Activated naive CD8-positive, alpha-beta T cell treated with anti-CD3 and anti-CD28 coated beads, Interleukin-2, amount 50 U/mL, for 16 hours (primary cell): ENCODE measurements around the gene WLS.
"Not testable (repeated sequence)": the region's sequence is repeated elsewhere in the genome, so short reads cannot be mapped to it uniquely, and the experiment has no call there.

ENCODE experiments used
- DNase-seq: peaks from one replicate; pipeline ENCODE4 v3.0.0-alpha.2; 2020; ENCODE audit warnings: low read depth, low spot score

The WLS gene

DNA sequence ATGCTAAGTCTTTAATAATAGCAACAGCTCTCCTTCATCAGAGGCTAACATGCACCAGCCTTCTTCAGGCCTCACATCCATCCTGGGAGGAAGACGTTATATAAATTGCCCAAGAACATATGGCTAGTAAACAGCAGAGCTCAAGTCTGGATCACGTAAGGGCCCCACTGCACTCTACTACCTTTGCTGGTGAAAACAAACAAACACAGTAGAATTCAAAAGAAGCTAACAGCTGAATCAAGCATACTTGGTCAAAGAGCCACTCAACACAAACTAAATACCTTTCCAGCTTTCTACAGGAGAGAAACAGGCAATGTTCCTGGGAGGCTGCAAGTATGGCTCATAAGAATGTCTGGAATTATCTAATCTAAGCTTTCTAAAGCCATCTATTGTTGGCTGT, 66.0 kb downstream of the WLS start:
- DNase-seq: no peak

DNA sequence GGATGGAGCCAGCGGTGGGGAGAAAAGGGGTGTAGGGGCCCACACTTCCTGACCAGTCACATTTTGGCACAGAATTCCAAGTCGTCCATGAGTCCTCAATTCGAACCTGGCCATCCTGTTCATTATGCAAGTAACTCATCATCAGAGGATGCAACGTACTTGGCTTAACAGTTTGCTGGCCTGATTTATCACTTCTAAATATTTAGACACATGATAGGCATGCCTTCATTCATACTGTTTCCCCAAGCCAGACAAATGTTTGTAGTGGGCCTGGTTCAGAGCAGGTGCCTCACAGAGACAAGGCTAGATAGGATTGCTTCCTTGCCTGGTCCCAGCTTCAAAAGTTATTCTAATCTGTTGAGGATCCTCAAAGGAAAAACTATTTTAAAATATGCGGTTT, 66.7 kb downstream of the WLS start:
- DNase-seq: no peak

DNA sequence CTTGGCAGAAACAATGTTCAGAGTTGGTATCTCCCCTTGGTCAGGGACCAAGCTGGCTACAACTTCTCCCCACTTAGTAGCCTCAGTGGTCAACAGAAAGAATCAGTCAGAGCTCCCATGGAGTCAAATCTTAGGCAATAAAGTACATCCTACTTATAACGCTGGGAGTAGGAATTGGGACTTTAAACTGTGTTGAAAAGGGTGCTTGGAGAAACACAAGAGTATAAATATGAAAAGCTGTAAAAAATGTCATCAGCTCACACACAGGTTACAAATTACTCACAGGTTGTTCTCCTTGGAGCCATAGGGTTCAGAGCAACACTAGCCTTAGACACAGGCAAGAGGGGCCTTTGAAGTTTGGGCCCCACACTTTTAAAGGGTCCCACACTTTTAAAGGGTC, 67.4 kb downstream of the WLS start:
- no peak for DNase-seq

DNA sequence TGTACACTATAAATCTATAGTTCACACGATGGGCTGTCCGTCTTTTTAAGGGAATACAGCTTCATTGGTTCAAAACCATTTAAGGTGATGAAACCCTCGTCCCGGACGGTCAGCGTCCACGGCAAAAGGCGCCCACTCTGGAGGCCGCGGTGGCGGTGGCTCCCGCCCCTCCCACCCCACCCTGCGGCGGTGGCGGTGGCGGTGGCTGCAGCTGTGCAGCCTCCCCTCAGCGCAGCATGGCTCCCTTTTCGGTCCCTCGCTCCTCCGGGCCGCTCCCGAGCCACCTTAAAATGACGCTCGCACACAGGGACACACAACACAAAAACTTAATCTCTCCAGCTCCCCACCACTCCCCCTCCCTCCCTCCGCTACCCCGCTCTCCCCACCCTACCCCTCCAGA, 69.1 kb downstream of the WLS start:
- DNase-seq: no peak

DNA sequence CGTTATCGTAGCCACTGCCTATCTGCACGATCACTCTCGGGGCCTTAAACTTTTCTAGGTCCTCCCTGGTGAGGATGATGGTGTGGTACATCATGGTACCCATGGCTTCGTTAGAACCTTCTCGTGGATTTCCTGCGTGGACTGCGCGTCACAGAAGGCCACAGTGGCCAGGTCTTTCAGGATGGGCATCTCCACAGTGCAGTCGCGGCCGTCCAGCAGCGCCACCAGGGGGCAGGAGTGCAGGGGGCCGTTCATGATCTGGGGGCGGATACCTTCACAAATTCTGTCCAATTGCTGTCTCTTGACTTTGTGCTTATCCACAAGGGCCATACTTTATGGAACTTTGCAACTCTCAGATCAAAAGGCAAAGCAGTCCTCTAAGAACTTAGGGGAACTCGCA, 69.6 kb downstream of the WLS start:
- DNase-seq: no peak

DNA sequence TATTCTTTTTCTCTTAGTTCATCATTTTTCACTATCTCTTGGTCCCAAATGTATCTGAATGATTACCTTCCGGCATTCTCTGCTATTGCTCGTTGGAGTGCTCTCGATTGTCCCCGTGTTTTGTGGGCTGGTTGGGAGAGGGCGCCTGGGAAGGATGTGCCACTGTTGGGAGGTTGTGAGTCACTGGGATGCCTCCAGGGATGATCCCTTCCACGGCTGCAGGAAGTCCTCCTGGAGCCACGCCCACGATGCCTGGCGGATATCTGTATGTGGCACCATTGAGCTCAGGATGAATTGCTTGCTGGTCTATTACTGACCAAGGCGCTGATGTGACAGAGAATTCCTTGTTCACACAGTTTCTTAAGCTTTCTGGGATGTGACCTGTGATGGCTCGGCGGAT, 70.7 kb downstream of the WLS start:
- not testable (repeated sequence) for DNase-seq

DNA sequence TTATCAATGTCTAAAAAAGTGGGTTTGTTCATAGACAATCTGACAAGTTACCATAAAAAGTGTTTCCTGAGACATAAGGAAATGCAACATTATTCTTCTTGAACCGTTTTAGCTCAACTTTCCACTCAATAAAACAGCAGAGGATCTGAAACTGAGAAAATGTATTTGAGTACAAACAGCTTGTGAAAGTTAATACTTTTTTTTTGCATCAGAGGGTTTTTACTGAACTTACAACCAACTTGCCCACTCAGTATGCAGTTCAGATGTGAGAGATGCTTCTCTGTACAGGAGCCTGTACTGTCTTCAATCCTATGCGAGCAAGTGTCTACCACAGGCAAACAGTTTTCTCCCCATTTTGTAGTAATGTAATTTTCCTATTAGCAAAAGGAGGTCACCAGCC, 71.4 kb downstream of the WLS start:
- DNase-seq: not testable (repeated sequence)

DNA sequence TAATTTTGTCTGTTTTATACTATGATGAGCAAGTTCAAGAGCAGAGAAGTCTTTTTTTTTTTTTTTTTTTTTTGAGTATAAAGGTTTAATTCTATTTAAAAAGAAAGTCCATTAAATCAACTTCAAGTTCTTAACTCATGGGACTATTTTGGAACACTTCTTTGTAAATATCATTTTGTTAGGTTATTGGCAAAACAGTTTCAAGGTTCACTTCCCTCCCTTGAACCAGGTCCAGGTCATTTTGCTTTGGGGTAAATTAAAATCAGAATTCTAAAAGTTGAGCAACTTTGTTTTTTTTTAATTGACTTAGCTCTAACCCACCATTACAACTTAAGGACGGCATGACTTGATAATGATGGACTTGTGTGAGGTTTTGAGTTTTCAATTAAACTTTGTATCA, 72.3 kb downstream of the WLS start:
- DNase-seq: no peak

DNA sequence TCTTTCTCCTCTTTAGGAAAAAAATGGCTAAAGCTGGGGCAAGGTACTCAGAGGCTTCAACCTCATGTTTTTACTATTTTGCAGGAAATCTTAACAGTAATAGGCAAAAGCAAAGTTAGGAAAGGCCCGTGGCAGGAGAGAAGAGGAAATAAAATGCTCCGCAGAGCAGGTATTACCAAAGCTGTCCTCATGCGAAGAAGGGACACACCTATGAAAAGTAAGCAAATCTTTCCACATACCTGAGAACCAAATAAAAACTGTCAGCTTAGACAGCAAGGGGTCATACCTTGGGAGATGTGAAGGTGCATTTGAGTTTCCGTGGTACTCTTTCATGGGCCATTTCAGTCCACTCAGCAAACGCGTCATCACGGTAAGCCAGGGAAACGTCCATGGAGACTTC, 73.5 kb downstream of the WLS start:
- DNase-seq: no peak

DNA sequence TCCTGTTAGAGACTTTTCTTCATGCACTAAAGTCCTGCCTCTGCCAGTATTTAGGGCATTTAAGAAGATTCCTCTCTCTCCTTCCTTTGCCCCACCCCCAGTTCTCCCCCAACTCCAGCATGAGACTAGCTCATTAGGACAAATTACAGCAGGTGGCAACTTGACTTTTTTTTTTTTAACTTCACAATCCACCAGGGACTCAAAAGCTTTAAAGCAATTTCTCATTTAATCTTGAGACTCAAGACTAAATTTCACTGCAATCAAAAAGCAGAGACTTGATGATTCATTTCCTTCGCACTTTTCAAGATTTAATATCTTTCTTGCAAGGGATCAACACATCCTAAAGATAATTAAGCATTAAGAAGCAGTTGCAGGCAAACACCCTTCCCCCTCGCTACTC, 74.9 kb downstream of the WLS start:
- no peak for DNase-seq

DNA sequence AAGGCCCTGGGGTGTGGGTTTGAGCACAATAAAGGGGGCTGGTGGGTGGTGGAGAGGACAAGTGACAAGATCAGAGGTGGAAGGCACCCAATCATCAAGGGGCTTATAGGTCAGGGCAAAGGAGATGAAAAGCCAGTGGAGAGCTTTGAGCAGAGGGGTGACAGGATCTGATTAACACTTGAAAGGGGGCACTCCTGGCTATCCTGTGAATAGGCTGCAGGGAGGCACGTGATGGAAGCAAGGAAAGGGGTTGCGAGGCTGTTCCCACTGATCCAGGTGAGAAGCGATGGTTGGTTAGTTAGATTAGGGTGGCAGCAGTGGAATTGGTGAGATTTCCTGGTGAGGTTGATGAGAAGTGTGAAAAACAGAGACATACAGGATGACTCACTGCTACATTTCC, 80.6 kb downstream of the WLS start:
- DNase-seq: no peak

DNA sequence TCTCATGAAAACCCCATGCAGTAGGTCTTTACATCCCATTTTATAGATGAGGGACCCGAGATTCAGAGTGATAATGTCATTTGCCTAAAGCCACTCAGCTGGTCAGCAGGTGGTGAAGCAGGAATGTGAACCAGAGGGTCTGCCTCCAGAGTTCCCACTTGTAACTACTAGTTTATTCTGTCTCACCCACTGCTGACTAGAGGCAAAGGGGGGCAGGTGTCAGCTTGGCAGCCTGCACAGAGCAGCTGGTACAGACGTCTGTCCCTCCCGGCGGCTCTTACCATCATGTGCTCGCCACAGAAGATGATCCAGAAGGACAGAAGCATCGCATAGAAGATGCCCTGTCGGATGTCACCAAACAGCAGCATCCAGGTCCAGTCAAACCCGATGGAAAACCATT, 82.4 kb downstream of the WLS start:
- DNase-seq: no peak

DNA sequence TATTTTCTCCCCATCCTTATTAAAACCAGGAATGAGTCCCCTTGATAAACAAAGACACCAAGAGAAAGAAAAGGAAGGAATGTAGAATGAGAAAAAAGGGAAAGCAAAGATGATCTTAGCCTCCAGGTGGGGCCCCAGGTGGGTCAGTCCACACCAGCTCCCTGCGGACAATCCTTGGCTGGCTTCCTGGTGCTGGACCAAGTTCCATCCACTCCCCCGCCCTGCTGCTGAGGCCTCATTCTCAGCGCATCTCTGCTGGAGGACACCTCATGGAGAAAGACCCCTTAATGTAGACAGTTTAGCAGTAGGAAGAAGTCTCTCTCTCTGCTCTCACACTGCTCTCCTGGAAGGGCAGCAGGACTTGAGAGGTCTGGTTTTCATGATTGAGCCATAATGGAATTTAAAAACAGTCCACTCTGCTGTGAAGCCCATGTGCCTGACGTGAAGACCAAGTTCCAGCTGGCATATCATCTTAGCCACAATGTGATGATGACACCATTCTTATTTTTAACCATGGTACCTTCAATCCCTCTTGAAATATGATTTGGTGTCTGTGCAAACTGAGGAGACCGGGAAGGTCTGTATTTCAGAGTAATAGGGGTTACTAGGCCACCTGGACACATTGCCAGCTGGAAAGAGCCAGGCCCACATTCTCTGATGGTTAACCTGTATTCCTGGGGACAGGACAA, 83.1 kb downstream of the WLS start:
- DNase-seq: no peak

DNA sequence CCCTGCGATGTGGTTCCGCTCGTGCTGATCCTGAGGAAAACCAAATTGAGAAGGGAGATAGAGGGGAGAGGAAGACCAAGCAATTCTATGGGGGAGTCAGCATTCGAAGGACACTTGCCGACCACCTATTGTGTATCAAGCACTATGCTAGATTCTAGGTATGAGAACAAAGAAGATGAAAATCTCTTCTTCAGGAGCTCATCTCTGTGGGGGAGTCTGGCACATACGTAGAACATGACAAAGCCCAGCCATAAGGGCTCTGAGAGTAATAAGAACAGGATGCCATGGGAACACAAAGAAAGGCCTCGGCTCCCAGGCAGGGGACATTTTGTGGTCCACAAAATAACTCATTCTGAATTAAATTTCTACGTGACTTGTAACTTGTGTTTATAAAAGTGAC, 83.7 kb downstream of the WLS start:
- no peak for DNase-seq

DNA sequence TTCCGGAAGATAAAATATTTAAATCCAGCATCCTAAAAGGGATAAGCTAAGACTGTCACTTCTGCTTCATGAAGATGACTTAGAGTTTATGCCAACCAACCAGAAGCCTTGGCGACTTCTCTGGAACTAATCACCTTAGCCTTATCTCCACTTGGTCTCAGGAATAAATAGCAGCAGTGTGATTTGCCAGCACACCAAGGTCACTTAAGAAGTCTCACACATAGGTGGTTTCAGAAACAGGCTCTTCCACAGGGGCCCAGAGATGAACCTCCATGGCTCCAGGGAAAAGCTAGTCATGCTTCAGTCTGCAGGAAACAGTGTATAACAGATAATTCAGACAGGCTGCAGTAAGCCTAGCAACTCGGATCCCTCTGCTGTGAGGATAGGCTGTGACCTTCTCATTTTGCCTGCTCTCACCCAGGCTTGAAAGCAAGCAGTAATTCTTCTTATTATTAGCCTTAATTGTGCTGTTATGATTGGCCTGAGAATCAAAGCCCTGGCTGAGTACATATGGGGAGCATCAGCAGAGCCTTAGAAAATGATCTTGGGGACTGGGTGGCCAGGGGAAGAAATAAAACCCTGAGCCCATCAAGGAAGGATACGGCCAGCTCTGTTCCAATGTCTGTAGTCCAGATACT, 84.7 kb downstream of the WLS start:
- no peak for DNase-seq

DNA sequence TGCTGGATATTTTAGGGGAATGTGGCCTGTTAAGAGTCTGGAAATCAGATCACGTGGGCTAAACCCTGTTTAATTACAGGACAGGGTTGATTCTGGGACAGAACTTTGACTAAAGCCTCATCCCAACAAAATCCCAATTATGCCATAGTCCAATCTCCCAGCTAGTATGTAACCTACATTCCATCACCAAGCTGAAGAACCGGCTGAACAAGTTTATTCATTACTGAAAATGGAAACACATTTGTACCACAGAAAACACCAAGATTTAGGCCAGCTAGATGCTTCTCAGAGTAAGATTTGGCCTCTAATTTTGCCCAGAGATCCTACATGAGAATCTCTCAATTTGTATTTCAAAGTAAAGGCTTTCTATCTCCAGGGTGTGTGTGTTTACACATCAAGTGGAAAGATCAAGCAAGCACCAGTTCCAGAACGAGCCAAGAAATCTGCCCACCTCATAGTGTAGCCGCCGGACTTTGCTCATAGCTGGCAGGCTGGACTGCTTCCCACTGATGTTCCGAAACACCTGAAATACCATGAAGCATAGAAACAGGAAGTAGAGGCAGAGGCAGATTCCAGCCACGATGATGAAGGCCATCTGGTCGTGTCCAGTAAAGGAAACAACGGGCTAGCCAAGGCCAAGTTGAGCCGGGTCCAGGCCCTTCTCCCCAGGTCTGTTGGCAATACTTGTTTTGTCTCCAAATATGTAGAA, 86.8 kb downstream of the WLS start:
- no peak for DNase-seq

DNA sequence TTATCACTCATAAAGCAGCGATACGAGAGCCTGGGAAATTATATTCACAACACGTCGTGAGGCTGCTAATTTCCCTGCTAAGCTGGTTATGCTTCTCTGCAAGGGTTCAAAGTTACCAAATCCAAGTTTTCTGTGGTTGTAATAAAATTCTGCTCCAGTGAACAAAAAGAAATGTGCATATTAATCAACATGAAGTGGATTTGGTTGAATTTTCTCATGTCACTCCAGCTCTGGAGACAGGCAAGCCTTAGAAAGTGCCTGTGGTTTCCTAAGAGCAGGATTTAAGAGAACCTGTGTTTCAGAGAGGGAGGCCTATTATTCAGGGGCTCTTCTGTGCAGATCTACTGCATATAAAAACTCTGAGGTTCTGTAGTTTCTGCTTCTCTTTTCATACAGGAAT, 87.5 kb downstream of the WLS start:
- no peak for DNase-seq

DNA sequence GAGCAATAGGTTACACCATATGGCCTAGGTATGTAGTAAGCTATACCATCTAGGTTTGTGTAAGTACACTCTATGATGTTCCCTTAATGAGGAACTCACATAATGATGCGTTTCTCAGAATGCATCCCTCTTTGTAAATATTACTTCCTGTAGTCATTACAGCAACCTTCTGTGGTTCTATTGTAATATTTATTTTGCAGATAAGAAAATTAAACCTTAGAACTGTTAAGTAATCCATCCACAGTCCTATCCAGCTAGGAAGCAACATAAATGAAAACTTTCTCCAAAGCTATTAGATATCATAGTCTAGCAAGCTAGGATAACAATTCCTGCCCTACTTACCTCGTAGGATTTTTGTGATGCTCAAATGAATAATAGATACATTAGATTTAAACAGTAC, 88.7 kb downstream of the WLS start:
- no peak for DNase-seq

DNA sequence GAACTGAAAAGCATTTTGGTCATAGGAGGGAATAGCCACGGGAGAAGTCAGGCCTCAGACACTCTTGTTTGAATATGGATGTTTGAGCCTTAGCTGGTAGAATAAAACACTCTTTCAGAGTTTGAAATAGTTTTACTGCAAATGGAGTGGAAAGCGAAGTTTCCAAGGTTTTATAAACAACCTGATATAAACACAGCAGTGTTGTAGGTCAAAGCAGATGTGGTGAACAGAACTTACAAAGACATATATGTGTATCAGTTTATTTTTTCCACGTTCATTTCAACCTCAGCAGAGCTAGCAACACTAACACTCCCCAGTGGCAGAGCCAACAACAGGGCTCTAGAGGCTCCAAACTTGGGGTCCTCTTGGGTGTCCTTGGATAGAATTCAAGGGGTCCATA, 89.9 kb downstream of the WLS start:
- DNase-seq: no peak

DNA sequence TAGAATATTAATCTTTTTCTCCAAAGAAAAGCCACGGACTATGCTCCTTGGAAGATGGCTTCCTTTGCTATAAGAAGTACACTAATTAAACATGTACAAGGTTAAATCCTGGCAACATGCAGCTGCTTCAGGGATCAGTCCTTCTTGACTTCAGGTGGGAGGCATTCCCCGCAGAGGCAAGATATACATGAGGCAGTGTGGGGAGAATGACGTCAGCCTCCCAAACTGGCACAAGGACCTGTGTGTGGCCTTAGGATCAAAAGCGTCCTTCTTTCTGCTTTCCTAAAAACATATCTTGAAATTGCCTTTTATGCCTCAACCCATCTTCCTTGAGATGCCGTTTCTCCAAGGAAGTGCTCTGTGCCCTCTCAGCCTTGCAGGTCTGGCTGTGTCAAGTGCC, 90.3 kb downstream of the WLS start:
- DNase-seq: no peak

DNA sequence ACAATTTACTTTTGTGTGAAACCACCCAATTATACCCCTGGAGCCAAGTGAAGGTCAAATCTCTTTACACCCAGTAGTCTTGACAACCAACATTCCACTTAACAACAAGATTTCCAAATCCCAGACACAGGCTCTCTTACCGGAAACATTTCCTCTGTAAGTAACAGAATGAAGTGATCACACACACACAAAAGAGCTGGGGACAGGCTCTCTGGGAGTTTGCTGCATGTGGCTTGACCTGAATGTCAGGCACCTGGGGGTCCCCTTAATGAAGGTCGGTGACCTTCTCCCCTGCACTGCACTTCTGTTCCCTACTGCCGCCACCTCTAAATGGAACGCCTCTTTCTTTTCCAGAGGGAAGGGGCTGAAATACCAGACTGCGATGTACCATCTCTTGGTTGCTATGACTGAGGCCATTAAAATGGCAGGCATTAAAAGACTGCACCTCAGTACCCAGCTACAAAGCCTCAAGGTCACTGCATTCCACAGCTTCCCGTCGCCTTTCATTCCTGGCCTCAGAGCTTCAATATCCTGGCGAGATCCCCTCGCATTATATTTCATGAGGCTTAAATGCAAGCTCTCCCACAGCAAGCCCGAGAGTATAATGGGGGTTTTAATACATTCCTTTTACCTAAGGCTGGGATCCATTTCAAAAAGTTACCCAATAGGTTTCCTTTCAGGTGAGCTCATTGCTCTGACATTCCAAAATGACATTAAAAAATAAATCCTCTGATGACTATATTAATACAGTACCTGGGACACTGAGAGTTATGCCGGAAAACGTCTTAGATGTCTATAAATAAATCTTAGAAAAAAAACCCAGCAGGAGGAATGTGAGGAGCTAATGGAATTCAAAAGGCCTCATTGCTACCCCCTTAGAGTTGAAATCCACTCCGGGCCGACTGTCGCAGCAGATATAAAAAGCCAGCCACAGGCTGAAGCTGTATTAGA, 91.0 kb downstream of the WLS start:
- DNase-seq: no peak

DNA sequence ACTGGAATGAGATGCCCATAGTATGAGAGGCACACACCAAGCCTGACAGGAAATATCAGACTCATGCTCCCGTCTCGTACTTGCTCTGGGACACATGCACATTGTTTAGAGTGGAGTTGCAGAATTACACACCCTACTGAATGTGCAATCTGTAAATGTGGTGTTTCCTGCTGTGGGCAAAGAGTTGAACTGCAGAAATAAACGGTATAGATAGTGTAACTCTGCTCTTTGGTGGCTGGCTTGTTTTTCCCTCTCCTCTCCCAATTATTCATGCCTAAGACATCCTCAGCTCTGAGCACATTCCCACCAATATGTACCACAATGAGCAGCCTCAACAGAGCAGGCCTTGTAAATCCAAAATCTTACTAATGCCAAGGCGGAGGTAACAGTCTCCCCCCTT, 91.8 kb downstream of the WLS start:
- DNase-seq: no peak
